Mammary epithelial cell (primary cell): ENCODE measurements around the gene CD33.

ENCODE experiments used
- EZH2 ChIP-seq: IDR thresholded peaks from 2 replicates; pipeline ENCODE4 v1.6.1; 2012; ENCODE audit warnings: low read length, inconsistent platforms, borderline replicate concordance
- TF ChIP-seq, protein P1 (sequence below), 2 donors: IDR thresholded peaks in 1 of 2; conservative IDR thresholded peaks in 1 of 2; 2 replicates each; pipeline ENCODE4 v1.5.1; 2011 to 2012; ENCODE audit warnings: inconsistent platforms in 2 of 2, low read length in 2 of 2, mild to moderate bottlenecking in 2 of 2, control low read depth in 1 of 2, low read depth in 1 of 2; ENCODE audit not compliant: insufficient read depth in 1 of 2; ENCODE audit errors: extremely low read depth in 1 of 2

GRCh38 chr19:51277112-51277511, 52.2 kb downstream of the CD33 start:
- TF ChIP-seq, protein P1, sequence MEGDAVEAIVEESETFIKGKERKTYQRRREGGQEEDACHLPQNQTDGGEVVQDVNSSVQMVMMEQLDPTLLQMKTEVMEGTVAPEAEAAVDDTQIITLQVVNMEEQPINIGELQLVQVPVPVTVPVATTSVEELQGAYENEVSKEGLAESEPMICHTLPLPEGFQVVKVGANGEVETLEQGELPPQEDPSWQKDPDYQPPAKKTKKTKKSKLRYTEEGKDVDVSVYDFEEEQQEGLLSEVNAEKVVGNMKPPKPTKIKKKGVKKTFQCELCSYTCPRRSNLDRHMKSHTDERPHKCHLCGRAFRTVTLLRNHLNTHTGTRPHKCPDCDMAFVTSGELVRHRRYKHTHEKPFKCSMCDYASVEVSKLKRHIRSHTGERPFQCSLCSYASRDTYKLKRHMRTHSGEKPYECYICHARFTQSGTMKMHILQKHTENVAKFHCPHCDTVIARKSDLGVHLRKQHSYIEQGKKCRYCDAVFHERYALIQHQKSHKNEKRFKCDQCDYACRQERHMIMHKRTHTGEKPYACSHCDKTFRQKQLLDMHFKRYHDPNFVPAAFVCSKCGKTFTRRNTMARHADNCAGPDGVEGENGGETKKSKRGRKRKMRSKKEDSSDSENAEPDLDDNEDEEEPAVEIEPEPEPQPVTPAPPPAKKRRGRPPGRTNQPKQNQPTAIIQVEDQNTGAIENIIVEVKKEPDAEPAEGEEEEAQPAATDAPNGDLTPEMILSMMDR (conservative IDR thresholded peaks at IDR 0.05 in 1 of 2, IDR thresholded peaks at IDR 0.05 in 1 of 2; ENCODE audit: extremely low read depth in 1 of 2, insufficient read depth in 1 of 2, low read depth in 1 of 2, low read length in 2 of 2): no peak
- no peak for TF ChIP-seq EZH2
